Fibroblast of skin of scalp (primary cell): ENCODE results near the gene RRP9.
"Not testable (repeated sequence)": the region's sequence is repeated elsewhere in the genome, so short reads cannot be mapped to it uniquely, and the experiment has no call there.

ENCODE experiments used
- DNase-seq: peaks from one replicate; pipeline ENCODE4 v3.0.0-alpha.2; 2013

Gene RRP9

DNA sequence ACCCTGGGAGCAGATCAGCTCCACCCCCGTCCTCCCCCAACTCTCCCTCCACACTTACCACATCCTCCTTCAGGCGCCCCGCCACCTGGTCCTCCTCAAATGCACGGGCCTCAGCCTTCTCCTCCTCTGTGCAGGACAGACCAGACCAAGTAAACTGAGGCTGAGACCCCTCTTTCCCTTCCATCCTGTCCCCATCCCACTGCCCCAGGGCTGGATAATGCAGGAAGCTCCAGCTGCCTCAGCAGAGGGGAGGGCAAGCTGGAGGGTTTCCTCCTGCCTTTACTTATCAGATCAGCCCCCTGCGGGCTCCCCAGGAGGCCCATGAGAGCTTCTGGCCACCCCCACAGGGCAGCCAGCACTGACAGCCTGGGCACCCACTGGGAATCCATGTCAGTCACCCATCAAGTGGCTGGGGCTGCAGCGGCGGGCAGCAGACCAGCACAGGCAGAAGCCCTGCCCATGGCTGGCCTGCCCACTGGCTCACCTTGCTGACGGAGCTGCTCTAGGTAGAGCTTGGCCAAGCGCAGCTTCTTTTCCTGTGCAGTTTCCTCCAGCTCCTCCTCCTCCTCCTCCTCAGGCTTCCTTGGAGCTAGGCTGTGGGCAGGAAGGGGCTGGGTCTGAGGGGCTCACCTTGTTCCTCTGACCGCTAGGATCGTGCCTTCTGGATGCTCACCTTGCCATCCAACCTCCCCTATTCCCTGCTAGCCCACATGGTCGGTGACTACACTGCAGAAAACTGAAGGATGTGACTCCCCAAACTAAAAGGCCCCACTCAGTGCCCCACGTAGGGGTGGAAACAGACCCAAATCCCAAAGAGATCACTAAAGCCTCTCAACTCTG, 3.9 kb downstream of the RRP9 start:
- no peak for DNase-seq

DNA sequence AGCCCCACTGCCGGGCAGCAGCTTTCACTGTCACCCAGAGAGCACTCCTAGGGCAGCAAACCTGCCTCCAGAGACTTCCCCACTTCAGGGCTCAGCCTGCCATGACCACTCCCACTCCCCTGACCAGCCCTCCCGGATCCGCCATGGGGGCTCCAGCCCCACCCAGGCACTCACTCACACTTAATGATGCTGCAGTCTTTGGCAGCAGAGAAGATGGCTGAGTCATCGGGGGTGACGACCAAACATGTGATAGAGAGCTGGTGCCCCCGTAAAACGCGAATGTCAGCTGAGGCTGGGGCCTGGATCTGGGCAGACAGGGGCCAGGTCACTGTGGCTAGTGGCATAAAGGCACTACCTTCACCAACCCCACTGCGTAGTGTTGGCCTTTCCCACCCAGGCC, 4.7 kb downstream of the RRP9 start:
- no peak for DNase-seq

GRCh38 chr3:51935886-51936755, 5.6 kb downstream of the RRP9 start:
- no peak for DNase-seq

DNA sequence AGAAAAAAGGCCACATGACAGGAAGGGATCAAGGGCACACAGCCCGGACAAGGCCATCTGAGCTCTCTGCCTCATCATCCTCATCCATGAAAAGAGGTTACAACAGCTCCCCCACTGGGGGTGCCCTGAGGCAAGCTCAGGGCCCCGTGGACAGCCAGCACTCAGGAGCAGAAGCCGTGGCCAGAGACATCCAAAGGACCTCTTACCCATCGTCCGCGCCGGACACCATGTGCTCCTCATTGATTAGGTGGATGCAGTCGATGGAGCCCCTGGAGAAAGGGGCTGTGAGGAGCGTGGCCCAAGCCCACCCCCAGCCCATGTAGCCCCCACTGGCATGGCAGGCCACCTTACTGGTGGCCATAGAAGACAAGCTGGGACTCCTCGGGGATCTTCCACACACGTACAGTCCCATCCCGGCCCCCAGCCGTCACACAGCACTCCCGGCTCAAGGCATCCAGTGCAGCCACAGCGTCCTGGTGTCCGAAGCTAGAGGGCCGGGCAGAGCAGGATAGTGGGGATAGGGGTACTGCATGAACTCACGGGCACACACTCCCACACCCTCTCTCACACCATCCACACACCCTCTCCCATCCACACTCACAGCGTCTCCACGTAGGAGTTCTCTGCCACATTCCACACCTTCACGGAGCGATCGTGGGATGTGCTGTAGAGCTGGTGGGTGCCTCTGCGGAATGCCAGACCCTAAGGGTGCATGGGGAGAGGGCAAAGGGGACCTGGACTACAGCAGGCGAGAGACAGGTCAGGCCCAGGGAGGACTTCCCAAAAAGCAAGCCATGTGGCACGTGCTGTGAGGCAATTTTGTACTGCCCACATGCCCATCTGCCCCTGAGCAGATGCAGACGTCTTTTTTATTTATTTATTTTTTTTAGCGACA, 6.5 kb downstream of the RRP9 start:
- DNase-seq: no peak

DNA sequence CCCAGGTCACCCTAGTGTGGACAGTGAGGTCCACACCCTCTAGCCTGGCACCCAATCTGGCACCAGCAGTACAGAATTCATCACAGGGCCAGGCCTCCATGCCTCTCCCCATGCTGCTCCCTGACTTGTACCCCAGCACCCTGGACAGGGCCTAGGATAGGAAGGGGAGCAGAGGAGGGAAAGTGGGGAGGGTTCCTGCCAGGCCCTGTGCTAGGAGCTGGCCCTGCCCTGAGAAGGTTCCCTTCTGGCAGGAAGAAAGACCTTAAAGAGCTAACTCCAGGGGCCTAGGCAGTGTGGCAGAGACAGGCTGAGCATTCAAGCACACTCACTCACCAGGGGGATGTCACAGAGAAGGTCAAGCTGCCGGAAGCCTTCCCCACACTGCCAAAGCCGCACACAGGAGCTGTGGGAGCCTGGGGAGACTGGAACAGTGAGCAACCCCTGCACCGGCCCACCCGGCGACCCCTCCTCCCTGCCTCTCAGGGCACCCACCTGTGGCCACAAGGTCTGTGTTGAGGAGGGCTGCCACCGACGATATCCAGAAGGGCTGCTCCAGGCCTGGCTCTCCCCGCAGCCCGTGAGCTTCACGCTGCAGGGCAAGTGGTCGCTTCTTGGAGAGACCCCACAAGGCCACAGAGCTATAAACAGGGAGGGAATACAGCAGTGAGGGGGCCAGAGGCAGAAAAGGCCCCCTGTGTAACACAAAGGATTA, 7.4 kb downstream of the RRP9 start:
- DNase-seq: no peak

DNA sequence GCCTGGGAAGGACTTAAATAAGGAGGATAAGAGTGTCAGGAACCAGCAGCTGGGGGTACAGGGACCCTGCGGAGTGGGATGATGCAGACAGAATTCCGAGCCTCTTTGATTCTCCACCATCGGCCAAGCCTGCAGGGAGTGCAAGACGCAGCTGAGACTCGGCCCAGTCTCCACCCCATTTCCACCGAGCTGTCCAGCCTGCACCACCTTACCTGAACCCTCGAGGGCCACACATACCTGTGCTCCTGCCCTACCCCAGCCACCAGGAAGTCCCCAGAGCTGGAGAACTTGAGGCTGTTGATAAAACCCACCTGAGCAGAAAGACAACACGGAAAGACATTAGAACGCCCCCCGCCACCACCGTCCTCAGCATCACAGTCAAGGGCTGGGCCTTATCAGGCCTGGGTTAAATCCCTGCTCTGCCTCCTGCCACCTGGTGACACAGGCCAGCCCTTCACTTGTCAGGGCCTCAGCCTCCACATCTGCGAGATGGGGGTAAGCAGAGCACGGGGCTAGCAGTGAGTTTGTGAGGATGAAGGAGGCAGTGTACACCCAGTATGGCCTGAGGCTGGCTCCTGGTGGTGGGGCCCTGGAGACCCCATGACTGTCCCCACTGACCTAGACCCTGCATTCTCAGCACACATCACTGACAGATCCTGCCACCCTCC, 8.1 kb downstream of the RRP9 start:
- DNase-seq: no peak

GRCh38 chr3:51932471-51933370, 9.0 kb downstream of the RRP9 start:
- DNase-seq: no peak

DNA sequence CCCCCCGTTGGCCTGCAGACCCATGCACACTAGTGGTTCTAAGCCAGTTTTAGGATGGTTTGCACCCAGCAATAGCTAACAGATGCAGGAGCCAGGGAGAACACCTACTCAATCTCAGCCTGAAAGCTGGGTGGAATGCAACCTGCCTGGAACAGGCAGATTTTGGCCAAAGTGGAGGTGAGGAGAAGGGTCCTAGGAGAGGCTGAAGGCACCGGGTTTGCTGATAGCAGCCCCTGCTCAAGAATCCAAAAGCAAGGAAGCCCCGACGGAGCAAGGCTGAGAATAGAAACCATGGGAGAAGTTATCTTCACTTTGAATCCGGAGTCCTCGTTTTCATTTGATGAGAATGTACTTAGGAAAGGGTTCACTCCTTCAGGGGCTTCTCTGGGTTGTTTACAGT, 9.9 kb downstream of the RRP9 start:
- DNase-seq: no peak

DNA sequence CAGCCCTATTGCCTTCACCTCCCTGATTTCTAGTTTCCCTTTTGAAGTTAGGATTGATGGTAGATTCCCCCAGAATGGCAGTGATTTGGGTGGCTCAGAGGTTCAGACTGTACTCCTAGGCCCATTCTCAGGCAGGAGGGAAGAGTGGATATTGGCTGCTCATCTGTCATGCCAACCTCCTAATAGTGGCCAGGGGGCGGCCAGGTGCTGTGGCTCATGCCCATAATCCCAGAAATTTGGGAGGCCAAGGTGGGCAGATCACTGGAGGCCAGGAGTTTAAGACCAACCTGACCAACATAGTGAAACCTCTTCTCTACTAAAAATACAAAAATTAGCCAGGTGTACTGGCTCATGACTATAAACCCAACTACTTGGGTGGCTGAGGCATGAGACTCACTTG, 11.3 kb downstream of the RRP9 start:
- no peak for DNase-seq

- no peak for DNase-seq
Measured at GRCh38 chr3:51929420-51930003, 12.2 kb downstream of the RRP9 start.

- DNase-seq: not testable (repeated sequence)
Measured at GRCh38 chr3:51928981-51929380, 12.7 kb downstream of the RRP9 start.

GRCh38 chr3:51928438-51928837, 13.3 kb downstream of the RRP9 start:
- DNase-seq: no peak

DNA sequence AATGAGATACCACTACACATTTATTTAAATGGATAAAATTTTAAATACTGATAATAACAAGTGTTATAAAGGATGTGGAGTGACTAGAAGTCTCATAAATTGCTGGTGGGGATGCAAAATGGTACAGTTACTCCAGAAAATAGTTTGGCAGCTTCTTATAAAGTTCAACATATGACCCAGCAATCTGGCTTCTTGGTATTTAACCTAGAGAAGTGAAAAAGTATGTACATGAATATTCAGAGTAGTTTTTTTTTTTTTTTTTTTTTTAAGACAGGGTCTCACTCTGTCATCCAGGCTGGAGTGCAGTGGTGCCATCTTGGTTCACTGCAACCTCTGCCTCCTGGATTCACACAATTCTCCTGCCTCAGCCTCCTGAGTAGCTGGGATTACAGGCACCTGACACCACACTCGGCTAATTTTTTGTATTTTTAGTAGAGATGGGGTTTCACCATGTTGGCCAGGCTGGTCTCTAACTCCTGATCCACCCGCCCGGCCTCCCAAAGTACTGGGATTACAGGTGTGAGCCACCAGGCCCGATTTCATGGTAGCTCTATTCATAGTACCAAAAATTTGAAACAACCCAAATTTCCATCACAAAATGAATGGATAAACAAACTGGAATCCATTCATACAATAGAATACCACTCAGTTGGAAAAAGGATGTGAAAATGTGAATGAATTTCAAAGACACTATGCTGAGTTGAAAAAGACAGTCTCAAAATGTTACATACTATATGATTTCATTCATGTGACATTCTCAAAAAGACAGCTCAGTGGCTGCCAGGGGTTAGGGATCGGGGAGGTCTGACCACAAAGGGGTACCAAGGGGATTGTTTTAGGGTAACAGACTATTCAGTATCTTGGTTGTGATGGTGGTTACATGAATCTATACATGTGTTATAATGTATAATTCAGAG, 14.4 kb downstream of the RRP9 start:
- DNase-seq: no peak

- no peak for DNase-seq
Measured at GRCh38 chr3:51921081-51921578, 20.6 kb downstream of the RRP9 start.

DNA sequence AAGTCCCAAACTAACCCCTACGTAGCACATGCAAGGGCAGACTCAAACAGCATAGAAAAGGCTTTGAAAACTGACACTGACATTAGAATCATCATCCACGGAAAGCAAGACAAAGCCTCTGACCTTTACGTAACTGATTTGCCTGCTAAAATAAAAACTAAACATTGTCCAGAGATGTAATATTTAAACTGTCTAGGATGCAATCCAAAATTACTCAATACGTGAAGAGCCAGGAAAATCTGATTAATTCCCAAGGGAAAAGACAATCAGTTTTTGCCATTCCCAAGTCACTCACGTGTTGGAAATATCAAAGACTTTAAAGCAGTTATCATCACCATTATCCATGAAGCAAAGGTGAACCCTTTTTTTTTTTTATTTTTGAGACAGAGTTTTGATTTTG, 25.3 kb downstream of the RRP9 start:
- no peak for DNase-seq

DNA sequence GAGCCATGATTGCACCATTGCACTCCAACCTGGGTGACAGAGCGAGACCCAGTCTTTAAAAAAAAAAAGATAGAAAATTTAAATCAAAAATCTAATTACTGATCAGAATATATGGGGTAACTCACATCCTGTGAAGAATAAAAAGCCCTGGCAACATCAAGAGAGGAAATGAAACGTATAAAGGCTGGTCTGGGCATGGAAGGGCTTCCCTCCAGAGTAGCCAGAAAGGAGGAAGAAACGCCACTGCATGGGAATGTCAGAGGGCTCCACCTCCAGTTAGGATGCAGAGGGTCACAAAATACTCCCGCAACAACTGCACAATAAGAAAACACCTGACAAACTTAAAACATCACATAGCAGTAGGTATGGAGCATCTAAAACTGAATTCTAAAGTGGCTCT, 33.7 kb downstream of the RRP9 start:
- DNase-seq: no peak

DNA sequence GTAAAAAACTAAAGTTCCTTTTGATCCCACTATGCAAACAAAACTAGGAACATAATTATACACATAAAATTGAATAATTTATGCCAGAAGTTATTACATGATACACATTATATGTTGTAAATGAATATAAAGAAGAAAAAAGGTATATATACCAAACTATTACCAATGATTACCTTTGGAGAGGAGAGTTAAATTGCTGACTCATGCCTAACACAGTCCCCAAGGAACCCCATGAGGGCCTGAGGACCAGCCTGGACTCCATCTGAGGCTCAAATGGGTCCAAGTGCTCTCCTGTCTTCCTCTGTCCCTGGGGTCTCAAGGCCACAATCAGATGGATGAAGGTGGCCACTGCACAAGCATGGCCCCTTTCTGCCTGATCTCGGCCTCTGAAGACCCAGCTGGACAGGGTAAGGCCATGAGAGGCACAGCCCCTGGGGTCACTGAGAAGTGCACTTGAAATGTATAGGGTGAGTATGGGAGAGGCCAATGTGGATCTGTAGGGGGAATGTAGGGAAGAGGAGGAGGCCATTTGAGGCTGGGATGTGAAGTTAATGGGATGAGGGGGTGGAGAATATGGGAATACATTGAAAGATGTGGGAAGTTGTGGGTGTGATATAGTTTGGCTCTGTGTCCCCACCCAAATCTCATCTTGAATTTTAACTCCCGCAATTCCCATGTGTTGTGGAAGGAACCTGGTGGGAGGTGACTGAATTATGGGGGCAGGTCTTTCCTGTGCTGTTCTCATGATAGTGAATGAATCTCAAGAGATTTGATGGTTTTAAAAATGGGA, 37.5 kb downstream of the RRP9 start:
- no peak for DNase-seq

DNA sequence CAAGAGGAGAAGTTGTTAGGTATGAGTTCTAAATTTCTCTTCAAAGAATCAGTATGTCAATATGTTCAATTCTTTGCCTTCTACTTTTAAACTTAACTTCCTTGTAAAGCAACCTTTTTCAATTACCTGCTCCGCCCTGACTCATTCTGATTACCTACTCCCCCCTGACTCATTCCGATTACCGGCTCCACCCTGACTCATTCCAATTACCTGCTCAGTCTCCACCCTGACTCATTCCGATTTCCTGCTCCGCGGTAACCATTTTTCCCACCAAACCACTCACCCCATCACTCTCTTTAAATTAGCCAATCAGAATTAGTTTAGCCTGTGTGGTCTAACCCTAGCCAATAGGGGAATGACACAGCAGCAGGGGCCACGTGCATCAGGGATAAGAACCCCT, 39.3 kb downstream of the RRP9 start:
- not testable (repeated sequence) for DNase-seq
